K562 (cell line): Measurements from ENCODE around the gene SHB. TPM values are rescaled to one million over a fixed set of nuclear protein-coding genes. Genes with fewer than 3 reads are reported as not detected.

Experiments used
- ATAC-seq: fragments of 200-7000 bp; cut with Tn5 transposase; 3 replicates; pipeline ENCODE4 v1.9.1; 2020; ENCODE audit warnings: moderate library complexity
- BruUV-seq: library from RNA; stranded (reverse); fragments of 400-500 nt; replicated peaks from 2 replicates; lab custom pipeline; 2021; lab: Mats Ljungman, UMichigan
- CTCF ChIA-PET: fragments of 300-600 bp; formaldehyde crosslinking; extraction: SDS; loops from one replicate; lab custom pipeline; 2021; ENCODE audit warnings: low intra/inter-chr PET ratio; lab: Yijun Ruan, JAX
- POLR2A ChIA-PET: fragments of 300-600, 350-650 bp; sonication (Branson Sonifier 250); formaldehyde crosslinking; extraction: SDS; loops from one replicate; lab custom pipeline; 2021; ENCODE audit warnings: antibody characterized with exemption, inconsistent platforms; lab: Yijun Ruan, JAX
- DNase-seq, 4 experiments: peaks; one replicate each; pipeline versions ENCODE4 v3.0.0 to v3.0.0-alpha.2; 2011 to 2018; ENCODE audit warnings: low spot score in 3 of 4, mixed read lengths in 3 of 4; ENCODE audit errors: extremely low read depth in 1 of 4
- FAIRE-seq: peaks from 2 replicates; lab custom pipeline; 2011; peaks lifted over from hg19 to GRCh38; lab: Jason Lieb, UNC
- H2AFZ ChIP-seq: 2 replicates; pipeline ENCODE4 v1.6.0; 2011; ENCODE audit warnings: low read depth, low read length, control low read depth, inconsistent platforms
- H3K27ac ChIP-seq: fragments of 200-600 bp; 3 replicates; pipeline ENCODE4 v1.8.0; 2011; ENCODE audit warnings: low read depth, mild to moderate bottlenecking, control low read depth, inconsistent platforms, low read length, moderate library complexity, mixed read lengths; ENCODE audit errors: extremely low read depth
- H3K27me3 ChIP-seq, 2 experiments: fragments of 300-600 bp in 1 of 2; 2 replicates in 1 of 2; 3 replicates in 1 of 2; pipeline versions ENCODE4 v1.6.0 to v1.8.0; 2011; ENCODE audit warnings: inconsistent platforms in 2 of 2, low read length in 2 of 2, mild to moderate bottlenecking in 1 of 2, mixed read lengths in 1 of 2, moderate library complexity in 1 of 2; ENCODE audit not compliant: control insufficient read depth in 2 of 2, insufficient read depth in 2 of 2
- H3K36me3 ChIP-seq: fragments of 300-600 bp; 3 replicates; pipeline ENCODE4 v1.8.0; 2011; ENCODE audit warnings: mild to moderate bottlenecking, low read length, inconsistent platforms; ENCODE audit not compliant: control insufficient read depth, insufficient read depth
- H3K4me1 ChIP-seq, 2 experiments: fragments of 200-600 bp in 1 of 2; replicated peaks in 1 of 2; 2 replicates in 1 of 2; 3 replicates in 1 of 2; pipeline versions ENCODE4 v1.5.1 to v1.8.0; 2011; ENCODE audit warnings: inconsistent platforms in 2 of 2, low read length in 2 of 2, mild to moderate bottlenecking in 1 of 2, mixed read lengths in 1 of 2, moderate library complexity in 1 of 2; ENCODE audit not compliant: control insufficient read depth in 2 of 2, insufficient read depth in 2 of 2
- H3K4me2 ChIP-seq: 2 replicates; pipeline ENCODE4 v1.6.1; 2011; ENCODE audit warnings: low read length, control low read depth, inconsistent platforms, mixed read lengths; ENCODE audit not compliant: insufficient read depth
- H3K4me3 ChIP-seq: fragments of 200-600 bp; sonication (generic), shearing (Covaris generic); 2 replicates; pipeline ENCODE4 v1.5.1; 2016; ENCODE audit warnings: control low read depth, inconsistent platforms
- H3K79me2 ChIP-seq: fragments of 200-600 bp; 3 replicates; pipeline ENCODE4 v1.8.0; 2011; ENCODE audit warnings: low read length, inconsistent platforms; ENCODE audit not compliant: control insufficient read depth, insufficient read depth
- H3K9ac ChIP-seq, 2 experiments: 2 replicates each; pipeline versions ENCODE4 v1.6.0 to v1.6.1; 2011; ENCODE audit warnings: low read depth in 2 of 2, low read length in 2 of 2, control low read depth in 1 of 2, inconsistent platforms in 1 of 2, mild to moderate bottlenecking in 1 of 2, mixed read lengths in 1 of 2; ENCODE audit not compliant: insufficient read depth in 1 of 2
- H3K9me1 ChIP-seq: one replicate; pipeline ENCODE4 v1.6.0; 2011; ENCODE audit warnings: inconsistent platforms, mild to moderate bottlenecking, low read length, moderate library complexity; ENCODE audit not compliant: control insufficient read depth, insufficient read depth
- H3K9me3 ChIP-seq: replicated peaks from 2 replicates; pipeline ENCODE4 v1.5.1; 2011; ENCODE audit warnings: low read depth, low read length, inconsistent platforms; ENCODE audit not compliant: control insufficient read depth, insufficient read depth
- H4K20me1 ChIP-seq: replicated peaks from 2 replicates; pipeline ENCODE4 v1.6.1; 2011; ENCODE audit warnings: low read length, inconsistent platforms, mixed read lengths; ENCODE audit not compliant: control insufficient read depth, insufficient read depth
- BACH1 ChIP-seq: fragments of 200-800 bp; sonication (Bioruptor generic); IDR thresholded peaks from 2 replicates; pipeline ENCODE4 v1.6.1; 2016; ENCODE audit warnings: missing genetic modification characterization, missing compliant biosample characterization
- BMI1 ChIP-seq: fragments of 150-350 bp; IDR thresholded peaks from 2 replicates; pipeline ENCODE4 v1.6.1; 2014; ENCODE audit warnings: low read length
- CGGBP1 ChIP-seq: fragments of 250-450 bp; sonication (Bioruptor Pico); IDR thresholded peaks from 2 replicates; pipeline ENCODE4 v1.9.0; 2021; ENCODE audit warnings: mild to moderate bottlenecking
- CHD1 ChIP-seq: fragments of 200-600 bp; sonication (generic); IDR thresholded peaks from one replicate; pipeline ENCODE4 v1.6.1; 2012; ENCODE audit warnings: mild to moderate bottlenecking, moderate library complexity, low read length, inconsistent platforms
- CREBBP ChIP-seq: IDR thresholded peaks from one replicate; pipeline ENCODE4 v1.6.1; 2012; ENCODE audit warnings: low read depth, mild to moderate bottlenecking, control low read depth, inconsistent platforms, low read length
- ETV1 ChIP-seq: fragments of 450-650 bp; conservative IDR thresholded peaks from 2 replicates; pipeline ENCODE4 v1.6.1; 2016; ENCODE audit warnings: missing genetic modification characterization, control low read depth, low read depth, missing compliant biosample characterization
- EZH2 ChIP-seq: IDR thresholded peaks from 2 replicates; pipeline ENCODE4 v1.6.1; 2012; ENCODE audit warnings: low read depth, mild to moderate bottlenecking, inconsistent platforms, low read length, borderline replicate concordance
- ILF3 ChIP-seq: fragments of 450-650 bp; IDR thresholded peaks from 2 replicates; pipeline ENCODE4 v1.6.1; 2018; ENCODE audit warnings: antibody characterized with exemption, mild to moderate bottlenecking, moderate library complexity, borderline replicate concordance
- MYNN ChIP-seq, 2 experiments: sonication (generic); formaldehyde crosslinking in 1 of 2; IDR thresholded peaks; 2 replicates each; pipeline versions ENCODE4 v1.5.0 to v1.6.1; 2016 to 2020; ENCODE audit warnings: antibody characterized with exemption in 1 of 2, missing genetic modification reagents in 1 of 2
- NCOA1 ChIP-seq: fragments of 450-650 bp; IDR thresholded peaks from 2 replicates; pipeline ENCODE4 v1.6.1; 2016; ENCODE audit warnings: low read depth
- NR4A1 ChIP-seq, 2 experiments: fragments of 250-450 bp in 1 of 2; fragments of 450-650 bp in 1 of 2; sonication (Bioruptor Pico) in 1 of 2; IDR thresholded peaks; 2 replicates each; pipeline versions ENCODE4 v1.4.0 to v1.6.1; 2016 to 2020; ENCODE audit warnings: mild to moderate bottlenecking in 2 of 2, missing compliant biosample characterization in 1 of 2, missing genetic modification characterization in 1 of 2, moderate library complexity in 1 of 2
- SIN3B ChIP-seq: fragments of 450-650 bp; IDR thresholded peaks from 2 replicates; pipeline ENCODE4 v1.6.1; 2017; ENCODE audit warnings: low read depth, mild to moderate bottlenecking, moderate library complexity
- U2AF1 ChIP-seq: fragments of 200-400 bp; formaldehyde crosslinking; optimal IDR thresholded peaks from 2 replicates; pipeline ENCODE3; 2017; ENCODE audit warnings: mild to moderate bottlenecking, low read depth, low read length, moderate library complexity
- XRCC3 ChIP-seq: fragments of 450-650 bp; IDR thresholded peaks from 2 replicates; pipeline ENCODE4 v1.6.1; 2017; ENCODE audit warnings: mild to moderate bottlenecking, moderate library complexity
- ZBTB26 ChIP-seq: fragments of 450-650 bp; formaldehyde crosslinking; IDR thresholded peaks from 2 replicates; pipeline ENCODE4 v1.4.0; 2022; ENCODE audit warnings: missing genetic modification characterization
- ZBTB33 ChIP-seq: sonication (generic); formaldehyde crosslinking; IDR thresholded peaks from 2 replicates; pipeline ENCODE4 v1.8.1; 2023; ENCODE audit warnings: mild to moderate bottlenecking, missing genetic modification reagents
- ZNF232 ChIP-seq: sonication (generic); formaldehyde crosslinking; IDR thresholded peaks from 2 replicates; pipeline ENCODE4 v1.8.0; 2022; ENCODE audit warnings: mild to moderate bottlenecking, missing genetic modification reagents
- ZNF431 ChIP-seq: sonication (generic); formaldehyde crosslinking; IDR thresholded peaks from 2 replicates; pipeline ENCODE4 v1.8.0; 2022; ENCODE audit warnings: mild to moderate bottlenecking, missing genetic modification reagents
- ZNF695 ChIP-seq: fragments of 450-650 bp; formaldehyde crosslinking; IDR thresholded peaks from 2 replicates; pipeline ENCODE4 v1.4.0; 2020; ENCODE audit warnings: mild to moderate bottlenecking, moderate library complexity
- WGBS: fragments of 100-300 bp; shearing (Covaris generic); methylation state at CpG from one replicate; pipeline ENCODE4 v1.1.6; 2016; ENCODE audit warnings: low coverage, mixed read lengths; ENCODE audit not compliant: insufficient coverage; ENCODE audit errors: missing lambda C conversion rate; 5-methylcytosine and 5-hydroxymethylcytosine counted together
- in situ Hi-C: fragments of 300-500 bp; cut with MboI; formaldehyde crosslinking; loops from 4 replicates; pipeline ENCODE4 v1.15.0; 2018; ENCODE audit warnings: inconsistent platforms, mixed read lengths
- intact Hi-C: fragments of 100-400 bp; cut with micrococcal nuclease; formaldehyde crosslinking; loops from 2 replicates; pipeline ENCODE4 v1.14.2; 2022
- polyA plus RNA-seq, 8 experiments: library from polyadenylated mRNA; depleted of rRNA in 4 of 8; stranded (reverse) in 5 of 8; unstranded in 3 of 8; fragments of >200 nt; fragmentation: Nextera tagmentation in 2 of 8; fragmentation: Illumina TruSeq in 1 of 8; extraction: Ambion mirVana in 2 of 8; extraction: Trizol in 1 of 8; gene quantifications; 2 replicates each; pipeline versions ENCODE4 v1.2.1 to v1.2.3, GENCODE V29; 2011 to 2014; ENCODE audit warnings: inconsistent platforms in 1 of 8, missing spikeins in 1 of 8
- total RNA-seq, 7 experiments: library from RNA; depleted of rRNA in 6 of 7; stranded (reverse); fragments of >200 nt in 6 of 7; fragmentation: Illumina TruSeq in 2 of 7; extraction: Trizol in 2 of 7; gene quantifications; 2 replicates each; pipeline versions ENCODE4 v1.2.1 to v1.2.3, GENCODE V29; 2011 to 2021; ENCODE audit warnings: low replicate concordance in 1 of 7

Gene SHB
- total and polyA plus RNA-seq, 9 of the 15 experiments (the other 6 are each of a cell fraction or from before 2014, with no cell fraction given), result 0.78 to 16.0 (median 5.3) TPM

DNA sequence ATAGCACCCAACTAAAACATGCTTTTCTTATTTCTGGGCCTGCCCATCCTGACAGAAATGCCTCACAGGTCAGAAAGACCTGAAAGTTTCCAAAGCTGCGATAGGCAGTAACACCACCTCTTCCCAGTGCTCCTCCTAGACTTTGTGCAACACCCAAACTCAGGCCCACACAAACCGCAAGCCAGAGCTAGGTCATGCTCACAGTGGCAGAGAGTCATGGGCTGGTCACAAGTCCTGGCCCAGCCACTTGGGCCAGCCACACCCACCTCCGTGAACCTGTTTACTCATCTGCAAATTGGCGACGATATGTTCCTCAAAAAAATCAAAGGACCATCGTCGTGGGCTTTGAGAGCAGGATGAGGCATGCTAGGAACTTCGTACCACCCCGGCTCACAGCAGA is 121.0 kb downstream of the SHB start:
- POLR2A ChIA-PET, result interaction anchor here (1.0 to 1.1 kb wide), 2 partner anchors 10 kb away, joined by 4 to 6 read pairs; no protein-coding TSS in a partner anchor
- WGBS, result 79% methylated on average over 9 of the region's 9 CpGs
- Histone ChIP-seq H4K20me1 (peaks cover 12% of the 10 kb centered on the region; the same call in 1 of the 2 replicates), H3K36me3 (peaks cover 44% of the 10 kb centered on the region; the same call in 2 of the 3 replicates), H3K9ac (no peak overlapping the region), H3K9me1 (peaks cover 10% of the 10 kb centered on the region), H2AFZ (no peak overlapping the region), H3K4me2 (no peak overlapping the region), H3K4me3 (no peak overlapping the region), H3K27ac (no peak overlapping the region), H3K4me1 (peaks cover 2 to 11% of the 10 kb centered on the region in 2 experiments; a peak in 2 of 5 replicates), H3K9me3 (no peaks in the 10 kb centered on the region), H3K27me3 (no peaks in the 10 kb centered on the region), H3K79me2 (no peaks in the 10 kb centered on the region)
- in situ Hi-C loops, result no loop called here
- BruUV-seq, result no TSS peak
- ATAC-seq (no peak), DNase-seq (no peak), FAIRE-seq (no peak)
- CTCF ChIA-PET, result no interaction called here
- no peak for TF ChIP-seq NR4A1 (CRISPR knock-in tag; IDR thresholded peaks at IDR 0.05)
- TF ChIP-seq NR4A1 (tag; IDR thresholded peaks at IDR 0.05), result no peak
- no peak for TF ChIP-seq SIN3B
- no peak for TF ChIP-seq U2AF1
- no peak for TF ChIP-seq BACH1 (tag)
- no peak for TF ChIP-seq CHD1
- TF ChIP-seq ETV1 (tag), result no peak
- TF ChIP-seq CGGBP1 (CRISPR knock-in tag), result no peak
- no peak for TF ChIP-seq ZNF695
- TF ChIP-seq ZNF232 (CRISPR knock-in tag), result no peak
- TF ChIP-seq CREBBP, result no peak
- no peak for TF ChIP-seq ZNF431 (CRISPR knock-in tag)
- no peak for TF ChIP-seq NCOA1
- no peak for TF ChIP-seq ILF3
- no peak for TF ChIP-seq BMI1
- no peak for TF ChIP-seq MYNN (IDR thresholded peaks at IDR 0.05)
- TF ChIP-seq MYNN (CRISPR knock-in tag; IDR thresholded peaks at IDR 0.05), result no peak
- TF ChIP-seq XRCC3, result no peak
- no peak for TF ChIP-seq ZBTB26 (CRISPR knock-in tag)
- no peak for TF ChIP-seq EZH2
- no peak for TF ChIP-seq ZBTB33 (CRISPR knock-in tag)
- intact Hi-C loops, result no loop called here
